HG03060 (cell line): Measurements from ENCODE around the gene SPRYD4.
"Not testable (repeated sequence)": the region's sequence is repeated elsewhere in the genome, so short reads cannot be mapped to it uniquely, and the experiment has no call there.

Source experiments
- ATAC-seq: cut with Tn5 transposase; IDR thresholded peaks from one replicate; pipeline ENCODE4 v1.9.1; 2021; ENCODE audit warnings: low read depth, moderate number of reproducible peaks; ENCODE audit not compliant: unreplicated experiment

The SPRYD4 gene

DNA sequence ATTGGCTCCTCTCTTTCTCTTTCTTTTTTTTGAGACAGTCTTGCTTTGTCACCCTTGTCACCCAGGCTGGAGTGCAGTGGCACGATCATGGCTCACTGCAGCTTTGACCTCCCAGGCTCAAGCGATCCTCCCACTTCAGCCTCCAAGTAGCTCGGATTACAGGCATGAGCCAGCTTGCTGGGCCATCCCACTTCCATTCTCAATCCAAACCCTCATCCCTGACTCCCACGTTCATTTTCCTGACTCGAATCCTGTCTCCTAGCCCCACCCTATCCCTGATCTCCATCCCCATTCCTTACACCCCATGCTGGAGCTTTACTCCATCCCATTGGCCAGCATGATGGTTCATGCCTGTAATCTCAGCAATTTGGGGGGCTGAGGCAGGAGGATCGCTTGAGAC lies 7.8 kb downstream of the SPRYD4 start:
- no peak for ATAC-seq

GRCh38 chr12:56476972-56477432 lies 8.6 kb downstream of the SPRYD4 start:
- ATAC-seq = no peak

DNA sequence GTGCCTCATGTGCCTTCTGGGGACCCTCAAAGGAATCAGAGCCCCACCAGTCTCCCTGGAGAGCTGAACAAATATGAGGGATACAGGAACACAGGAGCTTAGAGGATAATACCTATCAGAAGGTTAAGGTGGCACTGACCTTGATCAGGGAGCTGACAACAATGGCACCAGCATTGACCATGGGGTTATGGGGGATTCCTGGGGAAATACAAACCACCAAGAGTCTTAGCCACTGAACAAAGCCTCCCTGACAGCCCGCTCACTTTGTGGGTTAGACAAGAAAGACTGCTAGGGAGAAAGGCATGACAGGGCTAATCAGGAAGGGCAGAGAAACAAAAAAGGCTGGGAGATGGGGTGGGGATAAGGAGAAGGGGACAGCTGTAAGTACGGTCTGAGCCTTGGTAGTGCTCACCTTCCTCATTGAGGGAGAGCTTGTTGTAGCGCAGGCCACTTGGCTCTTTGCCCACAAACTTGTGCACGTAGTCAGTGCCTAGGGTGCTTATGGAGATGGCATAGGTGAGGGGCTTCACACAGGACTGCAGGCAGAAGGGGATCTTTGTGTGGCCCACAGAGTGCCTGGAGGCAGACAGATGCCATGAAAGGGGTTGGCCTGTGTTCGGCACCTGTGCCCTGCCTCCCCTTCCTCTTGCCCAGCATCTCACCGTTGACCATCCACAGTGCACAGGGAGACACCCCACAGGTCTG lies 9.3 kb downstream of the SPRYD4 start:
- no peak for ATAC-seq

DNA sequence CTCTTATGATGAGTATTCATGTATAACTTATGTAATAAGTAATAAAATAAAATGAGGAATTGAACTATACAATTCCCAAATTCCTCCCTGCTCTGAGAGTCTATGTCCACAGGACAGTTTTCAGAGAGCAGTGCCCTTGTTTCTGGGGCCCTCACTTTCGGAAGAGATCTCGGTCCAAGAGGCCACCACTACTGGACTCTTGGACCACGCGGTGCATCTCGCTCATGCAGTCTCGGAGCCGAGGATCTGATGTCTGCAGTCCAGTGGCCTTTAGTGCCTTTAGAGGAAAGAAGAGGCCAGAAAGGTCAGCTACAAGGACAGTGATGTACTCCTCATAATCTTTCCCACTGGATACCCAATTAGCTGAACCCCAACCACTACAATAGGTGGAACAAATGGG lies 11.2 kb downstream of the SPRYD4 start:
- no peak for ATAC-seq

DNA sequence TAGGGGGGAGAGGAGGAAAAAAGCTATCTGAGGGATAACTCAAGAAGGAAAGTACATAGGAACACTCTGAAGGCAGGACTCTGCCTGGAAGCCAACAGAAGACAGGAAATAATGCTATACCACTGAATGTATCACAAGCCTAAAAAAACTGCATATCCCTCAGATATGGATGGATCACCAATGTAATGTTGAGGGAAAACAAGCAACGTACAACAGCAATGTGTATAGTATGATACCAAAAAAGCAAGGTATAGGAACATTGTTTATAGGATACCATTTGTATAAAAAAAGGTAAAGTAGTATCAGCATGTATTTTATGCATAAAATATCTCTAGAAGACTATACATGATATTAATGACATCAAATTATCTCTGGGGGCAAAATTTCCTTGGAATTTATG lies 16.2 kb downstream of the SPRYD4 start:
- ATAC-seq = no peak

GRCh38 chr12:56486694-56487093 lies 18.3 kb downstream of the SPRYD4 start:
- no peak for ATAC-seq

DNA sequence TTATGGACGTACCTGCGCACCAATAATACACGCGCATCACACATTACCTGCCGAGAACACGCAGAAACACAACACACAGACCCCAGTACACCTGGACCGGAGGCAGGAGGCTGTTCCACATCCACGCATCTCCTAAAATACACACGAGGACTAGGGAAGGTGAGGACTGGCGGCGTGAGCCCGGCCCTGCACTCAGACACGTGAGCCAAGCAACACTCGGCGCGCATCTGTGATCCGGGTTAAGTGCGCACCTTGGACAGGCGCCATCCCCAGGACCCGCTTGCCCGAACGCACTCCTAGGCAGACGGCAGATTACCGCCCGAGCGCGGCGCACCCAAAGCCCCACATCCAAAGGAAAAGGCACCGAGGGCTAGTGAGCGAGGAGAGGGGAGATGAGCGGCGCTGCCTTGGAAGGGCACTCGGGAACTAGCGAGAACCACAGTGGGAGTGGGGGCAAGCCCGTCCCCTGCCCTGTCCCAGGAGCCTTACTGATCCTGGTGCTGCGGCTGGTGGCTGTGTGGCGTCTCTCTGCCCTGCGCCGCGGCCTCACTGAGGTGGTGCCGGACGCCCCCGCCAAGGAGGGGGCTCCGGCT lies 19.2 kb downstream of the SPRYD4 start:
- peak; percentile 10 for ATAC-seq

DNA sequence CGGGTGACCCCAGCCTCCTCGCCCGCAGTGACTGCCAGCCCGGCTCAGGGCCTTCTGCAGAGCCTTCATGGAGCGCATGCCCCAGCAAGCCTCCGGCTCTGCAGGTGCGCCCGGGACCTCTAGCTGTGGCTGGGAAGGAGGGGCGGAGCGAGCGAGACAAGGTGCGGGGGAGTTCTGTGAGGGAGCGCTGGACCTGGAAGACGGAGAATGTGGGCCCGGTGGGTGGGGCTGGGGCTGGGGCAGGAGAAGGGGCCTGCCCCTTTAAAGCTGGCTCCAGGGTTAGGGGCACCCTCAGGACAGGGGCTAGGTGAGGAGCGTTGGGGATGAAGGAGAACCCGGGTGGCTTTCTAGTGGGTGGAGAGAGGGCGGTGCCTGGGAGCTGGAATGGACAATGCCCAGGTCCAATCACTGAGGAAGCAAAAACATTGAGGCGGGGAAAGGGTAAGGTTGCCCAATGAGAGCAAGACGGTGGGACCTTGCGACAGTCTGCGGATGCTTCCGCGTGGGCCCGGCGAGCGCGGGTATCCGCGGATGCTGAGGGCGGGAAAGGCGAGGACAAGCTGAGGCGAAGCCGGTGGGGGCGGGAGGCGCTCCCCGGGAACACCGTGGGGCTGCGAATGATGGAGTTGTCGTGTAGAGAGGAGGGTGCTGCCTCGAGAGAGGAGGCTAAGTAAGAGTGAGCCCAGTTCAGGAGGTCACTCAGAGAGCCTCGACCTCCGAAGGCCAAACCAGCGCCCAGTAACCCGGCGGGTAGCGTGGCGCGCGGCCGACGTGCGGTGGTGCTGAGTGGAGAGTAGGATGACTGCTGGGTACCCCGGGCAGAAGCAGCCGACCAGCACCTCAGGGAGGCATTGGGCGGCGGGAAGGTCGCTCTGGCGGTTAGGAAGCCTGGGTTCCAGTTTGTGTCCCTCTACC lies 19.9 kb downstream of the SPRYD4 start, which contains the start of gene GLS2:
GLS2 (minus strand) TSS at position 121 of the 915 bp plus-strand sequence; CDS start at position 78, 43 bp downstream.
- peak; percentile 62 for ATAC-seq

GRCh38 chr12:56490360-56490759 lies 22.0 kb downstream of the SPRYD4 start:
- no peak for ATAC-seq

DNA sequence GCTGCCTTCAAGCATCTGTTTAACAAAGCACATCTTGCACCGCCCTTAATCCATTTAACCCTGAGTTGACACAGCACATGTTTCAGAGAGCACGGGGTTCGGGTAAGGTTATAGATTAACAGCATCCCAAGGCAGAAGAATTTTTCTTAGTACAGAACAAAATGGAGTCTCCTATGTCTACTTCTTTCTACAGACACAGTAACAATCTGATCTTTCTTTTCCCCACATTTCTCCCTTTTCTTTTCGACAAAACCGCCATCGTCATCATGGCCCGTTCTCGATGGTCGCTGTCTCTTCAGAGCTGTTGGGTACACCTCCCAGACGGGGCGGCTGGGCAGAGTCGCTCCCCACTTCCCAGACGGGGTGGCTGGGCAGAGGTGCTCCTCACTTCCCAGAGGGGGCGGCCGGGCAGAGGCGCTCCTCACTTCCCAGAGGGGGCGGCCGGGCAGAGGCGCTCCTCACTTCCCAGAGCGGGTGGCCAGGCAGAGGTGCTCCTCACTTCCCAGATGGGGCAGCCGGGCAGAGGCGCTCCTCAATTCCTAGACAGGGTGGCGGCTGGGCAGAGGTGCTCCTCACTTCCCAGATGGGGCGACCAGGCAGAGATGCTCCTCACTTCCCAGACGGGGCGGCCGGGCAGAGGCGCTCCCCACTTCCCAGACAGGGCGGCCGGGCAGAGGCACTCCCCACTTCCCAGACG lies 25.2 kb downstream of the SPRYD4 start:
- not testable (repeated sequence) for ATAC-seq

DNA sequence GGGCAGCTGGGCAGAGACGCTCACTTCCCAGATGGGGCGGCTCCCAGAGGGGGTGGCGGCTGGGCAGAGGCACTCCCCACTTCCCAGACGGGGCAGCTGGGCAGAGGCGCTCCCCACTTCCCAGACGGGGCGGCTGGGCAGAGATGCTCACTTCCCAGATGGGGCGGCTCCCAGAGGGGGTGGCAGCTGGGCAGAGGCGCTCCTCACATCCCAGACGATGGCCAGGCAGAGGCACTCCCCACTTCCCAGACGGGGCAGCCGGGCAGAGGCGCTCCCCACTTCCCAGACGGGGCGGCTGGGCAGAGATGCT lies 25.7 kb downstream of the SPRYD4 start:
- ATAC-seq = not testable (repeated sequence)

DNA sequence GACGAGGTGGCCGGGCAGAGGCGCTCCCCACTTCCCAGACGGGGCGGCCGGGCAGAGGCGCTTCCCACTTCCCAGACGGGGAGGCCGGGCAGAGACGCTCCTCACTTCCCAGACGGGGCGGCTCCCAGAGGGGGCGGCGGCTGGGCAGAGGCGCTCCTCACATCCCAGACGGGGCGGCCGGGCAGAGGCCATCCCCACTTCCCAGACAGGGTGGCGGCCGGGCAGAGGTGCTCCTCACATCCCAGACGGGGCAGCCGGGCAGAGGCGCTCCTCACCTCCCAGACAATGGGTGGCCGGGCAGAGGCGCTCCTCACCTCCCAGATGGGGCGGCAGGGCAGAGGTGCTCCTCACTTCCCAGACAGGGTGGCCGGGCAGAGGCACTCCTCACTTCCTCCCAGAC lies 26.1 kb downstream of the SPRYD4 start:
- not testable (repeated sequence) for ATAC-seq

DNA sequence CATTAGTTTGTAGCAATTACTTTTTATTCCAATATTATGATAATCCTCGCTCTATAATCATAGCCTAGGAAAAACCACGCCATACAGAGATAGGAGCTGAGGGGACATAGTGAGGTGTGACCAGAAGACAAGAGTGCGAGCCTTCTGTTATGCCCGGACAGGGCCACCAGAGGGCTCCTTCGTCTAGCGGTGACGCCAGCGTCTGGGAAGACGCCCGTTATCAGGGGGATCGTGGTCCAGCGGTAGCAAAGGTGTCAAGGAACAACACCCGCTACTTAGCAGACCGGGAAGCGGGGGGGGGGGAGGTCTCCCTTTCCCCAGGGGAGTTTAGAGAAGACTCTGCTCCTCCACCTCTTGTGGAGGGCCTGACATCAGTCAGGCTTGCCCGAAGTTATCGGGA lies 28.3 kb downstream of the SPRYD4 start:
- ATAC-seq = not testable (repeated sequence)

DNA sequence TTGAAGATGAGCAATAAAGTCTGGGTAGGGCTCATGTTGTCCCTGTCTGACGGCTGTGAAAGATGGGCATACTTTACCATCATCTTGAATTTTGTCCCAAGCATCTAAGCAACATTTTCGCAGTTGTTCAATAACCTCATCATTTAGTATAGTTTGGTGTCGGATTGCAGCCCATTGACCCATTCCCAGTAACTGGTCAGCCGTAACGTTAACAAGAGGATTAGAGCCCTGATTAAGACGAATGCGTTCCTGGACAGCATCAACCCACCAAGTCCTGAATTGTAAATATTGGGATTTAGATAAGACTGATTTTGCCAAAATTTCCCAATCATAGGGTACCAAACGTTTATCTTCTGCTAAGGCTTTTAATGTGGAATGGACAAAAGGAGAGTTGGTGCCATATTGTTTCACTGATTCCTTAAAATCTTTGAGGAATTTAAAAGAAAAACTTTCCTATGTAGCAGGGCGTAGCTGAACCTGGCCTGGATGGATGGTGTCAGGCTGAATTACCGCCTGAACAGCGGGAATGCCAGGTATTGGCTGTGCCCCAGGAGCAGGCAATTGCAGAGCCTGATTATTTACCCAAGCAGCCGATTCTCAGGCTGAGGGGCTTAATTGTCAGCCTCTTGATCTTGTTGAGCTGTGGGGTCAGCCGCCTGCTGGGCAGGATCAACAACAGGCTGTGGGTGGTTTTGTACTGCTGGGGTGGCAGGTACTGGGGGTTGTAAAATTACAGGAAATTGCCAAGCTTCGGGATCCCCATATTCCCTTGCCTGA lies 29.9 kb downstream of the SPRYD4 start:
- not testable (repeated sequence) for ATAC-seq

- not testable (repeated sequence) for ATAC-seq
Measured at GRCh38 chr12:56499452-56499851, 31.1 kb downstream of the SPRYD4 start.

- ATAC-seq = not testable (repeated sequence)
Measured at GRCh38 chr12:56499879-56500278, 31.5 kb downstream of the SPRYD4 start.

GRCh38 chr12:56510786-56511185 lies 42.4 kb downstream of the SPRYD4 start:
- no peak for ATAC-seq

- ATAC-seq = not testable (repeated sequence)
Measured at GRCh38 chr12:56514014-56514318, 45.6 kb downstream of the SPRYD4 start.

DNA sequence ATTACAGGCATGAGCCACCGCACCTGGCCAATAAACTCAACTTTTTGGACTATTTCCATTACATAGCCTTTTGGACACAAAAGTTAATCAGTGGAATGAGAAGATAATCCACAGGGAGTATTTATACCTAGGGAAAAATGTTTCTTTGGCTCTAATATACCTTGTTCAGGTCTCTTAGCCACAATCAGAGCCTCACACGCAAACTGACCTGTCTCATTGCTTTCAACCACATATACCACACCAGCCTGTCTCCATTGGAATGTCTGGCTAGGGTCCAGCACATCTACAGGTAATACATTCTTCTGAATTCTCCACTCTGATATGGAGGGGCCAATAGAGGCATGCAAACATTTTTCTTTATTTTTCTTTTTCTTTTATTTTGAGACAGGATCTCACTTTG lies 49.5 kb downstream of the SPRYD4 start:
- ATAC-seq = no peak

DNA sequence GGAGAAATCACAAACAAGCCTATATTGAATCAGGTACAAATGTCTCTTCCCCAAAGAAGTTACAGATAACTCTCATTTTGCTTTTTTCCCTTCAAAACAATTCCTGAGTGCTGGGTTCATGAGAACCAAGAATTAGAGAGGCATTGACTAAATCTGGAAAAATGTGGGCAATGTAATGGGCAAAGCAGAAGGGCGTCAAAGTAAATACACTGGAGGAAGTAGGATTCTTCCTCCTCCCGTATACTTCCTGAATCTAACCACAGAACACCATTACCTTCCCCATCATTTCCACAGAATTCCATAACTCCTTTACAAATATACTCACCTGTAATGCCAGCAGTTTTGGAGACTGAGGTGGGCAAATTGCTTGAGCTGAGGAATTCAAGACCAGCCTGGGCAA lies 50.2 kb downstream of the SPRYD4 start:
- ATAC-seq = no peak
